Hematopoietic multipotent progenitor cell treated with erythropoietin and hydrocortisone succinate and interleukin-3 and kit ligand, for 8 days (in vitro differentiated cells): ENCODE measurements around the gene RMND5A.
A peak's percentile ranks its signal among the peaks of the same experiment; 100 is the strongest.

Experiments
- DNase-seq: peaks from one replicate; pipeline ENCODE4 v3.0.0-alpha.2; 2015

Gene RMND5A

GRCh38 chr2:86768189-86768949 is 48.3 kb downstream of the RMND5A start:
- DNase-seq = no peak

GRCh38 chr2:86769838-86770237 is 49.7 kb downstream of the RMND5A start:
- DNase-seq = no peak

- no peak for DNase-seq
Observed at GRCh38 chr2:86770816-86771301, 50.8 kb downstream of the RMND5A start.

GRCh38 chr2:86772611-86773010 is 52.5 kb downstream of the RMND5A start:
- DNase-seq = no peak

- no peak for DNase-seq
Observed at GRCh38 chr2:86774862-86775261, 54.8 kb downstream of the RMND5A start.

- no peak for DNase-seq
Observed at GRCh38 chr2:86775338-86775737, 55.2 kb downstream of the RMND5A start.

GRCh38 chr2:86776532-86776931 is 56.4 kb downstream of the RMND5A start:
- no peak for DNase-seq

- no peak for DNase-seq
Observed at GRCh38 chr2:86778957-86779356, 58.9 kb downstream of the RMND5A start.

- DNase-seq = no peak
Observed at GRCh38 chr2:86779971-86780370, 59.9 kb downstream of the RMND5A start.

- no peak for DNase-seq
Observed at GRCh38 chr2:86781363-86781762, 61.3 kb downstream of the RMND5A start.

- no peak for DNase-seq
Observed at GRCh38 chr2:86782748-86783147, 62.7 kb downstream of the RMND5A start.

- DNase-seq = no peak
Observed at GRCh38 chr2:86783615-86784339, 63.7 kb downstream of the RMND5A start.

GRCh38 chr2:86785456-86785855 is 65.4 kb downstream of the RMND5A start:
- no peak for DNase-seq

- DNase-seq = no peak
Observed at GRCh38 chr2:86786001-86786536, 66.0 kb downstream of the RMND5A start.

GRCh38 chr2:86787736-86788135 is 67.6 kb downstream of the RMND5A start:
- DNase-seq = peak; percentile 26

GRCh38 chr2:86788165-86788564 is 68.1 kb downstream of the RMND5A start:
- DNase-seq = no peak

- DNase-seq = no peak
Observed at GRCh38 chr2:86788881-86789686, 69.0 kb downstream of the RMND5A start.

GRCh38 chr2:86789687-86790133 is 69.6 kb downstream of the RMND5A start:
- DNase-seq = no peak

GRCh38 chr2:86790134-86790675 is 70.1 kb downstream of the RMND5A start:
- no peak for DNase-seq

GRCh38 chr2:86790676-86791572 is 70.8 kb downstream of the RMND5A start, which contains the start of gene CD8A:
TSS of gene CD8A (minus strand) at chr2:86790913. CDS start at chr2:86790825, 88 bp downstream.
- no peak for DNase-seq

GRCh38 chr2:86791573-86791972 is 71.5 kb downstream of the RMND5A start:
- DNase-seq = no peak
